Measurements from ENCODE around the gene ALG5. TPM values are rescaled to one million over a fixed set of nuclear protein-coding genes. Genes with fewer than 3 reads are reported as not detected.

Gene ALG5
- total RNA-seq, 1 experiment from 2014 or later, result 27.0 TPM

DNA sequence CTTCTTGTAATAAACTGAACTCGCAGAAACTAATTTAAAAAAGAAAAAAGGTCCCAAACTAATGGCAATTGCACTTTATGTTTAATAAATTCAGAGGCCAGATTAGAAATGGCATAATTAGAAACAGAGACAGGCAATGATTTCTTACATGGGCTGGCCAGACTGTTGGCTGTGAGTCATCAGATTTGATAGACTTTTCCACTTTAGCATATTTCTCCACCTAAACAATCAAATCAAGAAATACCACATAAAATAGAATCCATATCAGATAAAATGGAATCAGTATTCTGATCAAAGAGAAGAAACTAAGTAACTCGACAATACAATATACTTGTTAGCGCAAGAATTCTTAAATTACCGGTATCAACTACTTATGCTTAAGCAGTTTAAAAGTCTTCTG, 30.5 kb upstream of the ALG5 start:
- Histone ChIP-seq H3K79me2 (ENCODE audit: insufficient read depth, low read length) (no peaks in the 10 kb centered on the region), H3K79me1 (ENCODE audit: insufficient read depth, low read depth, low read length, poor library complexity, severe bottlenecking) (no peaks in the 10 kb centered on the region), H4K91ac (ENCODE audit: insufficient read length, low read depth, low read length) (no peak overlapping the region), H3K4me2 (ENCODE audit: insufficient read depth, insufficient read length, low read length) (no peak overlapping the region), H3K4me1 (ENCODE audit: insufficient read depth, low read length) (no peaks in the 10 kb centered on the region), H4K8ac (replicated peaks; ENCODE audit: insufficient read length, low read depth, low read length) (no peak overlapping the region), H3K18ac (ENCODE audit: insufficient read length, low read depth, low read length) (no peak overlapping the region), H3K23ac (ENCODE audit: insufficient read length, low read depth, low read length) (no peak overlapping the region), H2BK120ac (ENCODE audit: low read depth, low read length, poor library complexity, severe bottlenecking) (no peak overlapping the region), H4K20me1 (ENCODE audit: control insufficient read depth, insufficient read depth, insufficient read length) (peaks cover 3% of the 10 kb centered on the region), H3K27ac (ENCODE audit: insufficient read length, low read depth, low read length) (no peak overlapping the region), H3K56ac (ENCODE audit: insufficient read length, low read depth, low read length) (no peak overlapping the region), H3K9ac (ENCODE audit: extremely low read depth, insufficient read length, low read length) (no peak overlapping the region), H3K4ac (ENCODE audit: low read depth, low read length) (no peak overlapping the region), H2AFZ (ENCODE audit: low read length) (no peak overlapping the region), H2BK12ac (ENCODE audit: insufficient read length, low read depth, low read length) (no peak overlapping the region), H2BK15ac (ENCODE audit: low read depth, low read length) (no peak overlapping the region), H3T11ph (ENCODE audit: low read length) (no peak overlapping the region), H2BK20ac (ENCODE audit: low read depth, low read length, poor library complexity, severe bottlenecking) (no peak overlapping the region), H4K5ac (ENCODE audit: insufficient read length, low read depth, low read length) (no peak overlapping the region), H3K14ac (ENCODE audit: insufficient read depth, low read length) (no peak overlapping the region), H2BK5ac (ENCODE audit: insufficient read length, low read length) (no peak overlapping the region), H2AK5ac (ENCODE audit: insufficient read length, low read length) (no peak overlapping the region), H3K9me3 (ENCODE audit: control insufficient read depth, low read depth, low read length) (no peaks in the 10 kb centered on the region), H3K23me2 (ENCODE audit: insufficient read length, low read depth, low read length, poor library complexity, severe bottlenecking) (no peaks in the 10 kb centered on the region), H3K27me3 (ENCODE audit: insufficient read depth, low read length) (no peaks in the 10 kb centered on the region)
- TF ChIP-seq, protein P1, sequence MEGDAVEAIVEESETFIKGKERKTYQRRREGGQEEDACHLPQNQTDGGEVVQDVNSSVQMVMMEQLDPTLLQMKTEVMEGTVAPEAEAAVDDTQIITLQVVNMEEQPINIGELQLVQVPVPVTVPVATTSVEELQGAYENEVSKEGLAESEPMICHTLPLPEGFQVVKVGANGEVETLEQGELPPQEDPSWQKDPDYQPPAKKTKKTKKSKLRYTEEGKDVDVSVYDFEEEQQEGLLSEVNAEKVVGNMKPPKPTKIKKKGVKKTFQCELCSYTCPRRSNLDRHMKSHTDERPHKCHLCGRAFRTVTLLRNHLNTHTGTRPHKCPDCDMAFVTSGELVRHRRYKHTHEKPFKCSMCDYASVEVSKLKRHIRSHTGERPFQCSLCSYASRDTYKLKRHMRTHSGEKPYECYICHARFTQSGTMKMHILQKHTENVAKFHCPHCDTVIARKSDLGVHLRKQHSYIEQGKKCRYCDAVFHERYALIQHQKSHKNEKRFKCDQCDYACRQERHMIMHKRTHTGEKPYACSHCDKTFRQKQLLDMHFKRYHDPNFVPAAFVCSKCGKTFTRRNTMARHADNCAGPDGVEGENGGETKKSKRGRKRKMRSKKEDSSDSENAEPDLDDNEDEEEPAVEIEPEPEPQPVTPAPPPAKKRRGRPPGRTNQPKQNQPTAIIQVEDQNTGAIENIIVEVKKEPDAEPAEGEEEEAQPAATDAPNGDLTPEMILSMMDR (conservative IDR thresholded peaks at IDR 0.05), result no peak
- no CpG with 5 or more reads among the region's 4 CpGs for WGBS (ENCODE audit: extremely low coverage, insufficient read length, low lambda C conversion rate)
- H3K9me3 Mint-ChIP-seq, result no peaks in the 10 kb centered on the region
- H3K4me3 Mint-ChIP-seq, result no peak overlapping the region
- H3K4me1 Mint-ChIP-seq, result no peaks in the 10 kb centered on the region
- H3K27ac Mint-ChIP-seq, result no peak overlapping the region
- H3K36me3 Mint-ChIP-seq (ENCODE audit: insufficient read depth in 1 of 3, low read depth in 3 of 3), result peaks cover 24 to 63% (median 60%) of the 10 kb centered on the region in 3 experiments; a peak in 6 of 7 replicates
- no peak for DNase-seq
- H3K27me3 Mint-ChIP-seq (ENCODE audit: low read depth), result no peaks in the 10 kb centered on the region
